ENCODE data around the gene RHCE. TPM values are rescaled to one million over a fixed set of nuclear protein-coding genes. Genes with fewer than 3 reads are reported as not detected.

Gene RHCE
- total and polyA plus RNA-seq, 2 experiments from 2014 or later: 0.80 to 8.8 TPM

- Histone ChIP-seq H3K4me3 (no peak overlapping the region), H3K9me3 (ENCODE audit: low read depth) (no peaks in the 10 kb centered on the region), H4K20me1 (ENCODE audit: insufficient read depth, poor library complexity, severe bottlenecking) (no peaks in the 10 kb centered on the region), H3K27me3 (no peaks in the 10 kb centered on the region), H3K79me2 (no peaks in the 10 kb centered on the region), H2AFZ (no peak overlapping the region), H3K27ac (no peak overlapping the region), H3K4me2 (no peak overlapping the region), H3K4me1 (ENCODE audit: insufficient read depth) (no peaks in the 10 kb centered on the region), H3K36me3 (replicated peaks; ENCODE audit: insufficient read depth, low read depth) (no peaks in the 10 kb centered on the region), H3K9me2 (replicated peaks; ENCODE audit: insufficient read depth) (no peaks in the 10 kb centered on the region)
- DNase-seq (ENCODE audit: low spot score): no peak
- TF ChIP-seq EZH2phosphoT487 (IDR thresholded peaks at IDR 0.05; ENCODE audit: low read depth, severe bottlenecking, unreplicated experiment) (no peak), EZH2 (IDR thresholded peaks at IDR 0.05; ENCODE audit: borderline replicate concordance) (no peak)
- TF ChIP-seq, protein P1, sequence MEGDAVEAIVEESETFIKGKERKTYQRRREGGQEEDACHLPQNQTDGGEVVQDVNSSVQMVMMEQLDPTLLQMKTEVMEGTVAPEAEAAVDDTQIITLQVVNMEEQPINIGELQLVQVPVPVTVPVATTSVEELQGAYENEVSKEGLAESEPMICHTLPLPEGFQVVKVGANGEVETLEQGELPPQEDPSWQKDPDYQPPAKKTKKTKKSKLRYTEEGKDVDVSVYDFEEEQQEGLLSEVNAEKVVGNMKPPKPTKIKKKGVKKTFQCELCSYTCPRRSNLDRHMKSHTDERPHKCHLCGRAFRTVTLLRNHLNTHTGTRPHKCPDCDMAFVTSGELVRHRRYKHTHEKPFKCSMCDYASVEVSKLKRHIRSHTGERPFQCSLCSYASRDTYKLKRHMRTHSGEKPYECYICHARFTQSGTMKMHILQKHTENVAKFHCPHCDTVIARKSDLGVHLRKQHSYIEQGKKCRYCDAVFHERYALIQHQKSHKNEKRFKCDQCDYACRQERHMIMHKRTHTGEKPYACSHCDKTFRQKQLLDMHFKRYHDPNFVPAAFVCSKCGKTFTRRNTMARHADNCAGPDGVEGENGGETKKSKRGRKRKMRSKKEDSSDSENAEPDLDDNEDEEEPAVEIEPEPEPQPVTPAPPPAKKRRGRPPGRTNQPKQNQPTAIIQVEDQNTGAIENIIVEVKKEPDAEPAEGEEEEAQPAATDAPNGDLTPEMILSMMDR (IDR thresholded peaks at IDR 0.05; ENCODE audit: poor library complexity): no peak
- WGBS (ENCODE audit: low lambda C conversion rate, missing lambda C conversion rate): 84% methylated on average over 6 of the region's 6 CpGs
Observed at GRCh38 chr1:25355841-25356395, 64.7 kb downstream of the RHCE start.

GRCh38 chr1:25349606-25350005 lies 71.0 kb downstream of the RHCE start:
- Histone ChIP-seq H4K20me1 (ENCODE audit: insufficient read depth, poor library complexity, severe bottlenecking) (no peaks in the 10 kb centered on the region), H3K9me3 (ENCODE audit: low read depth) (no peaks in the 10 kb centered on the region), H2AFZ (no peak overlapping the region), H3K36me3 (replicated peaks; ENCODE audit: insufficient read depth, low read depth) (no peaks in the 10 kb centered on the region), H3K9me2 (replicated peaks; ENCODE audit: insufficient read depth) (no peaks in the 10 kb centered on the region), H3K27ac (no peak overlapping the region), H3K27me3 (no peaks in the 10 kb centered on the region), H3K4me1 (ENCODE audit: insufficient read depth) (no peaks in the 10 kb centered on the region), H3K4me3 (no peak overlapping the region), H3K4me2 (no peak overlapping the region), H3K79me2 (peaks cover 38% of the 10 kb centered on the region)
- WGBS (ENCODE audit: low lambda C conversion rate, missing lambda C conversion rate): 97% methylated on average over 3 of the region's 3 CpGs
- no peak for TF ChIP-seq EZH2phosphoT487 (IDR thresholded peaks at IDR 0.05; ENCODE audit: low read depth, severe bottlenecking, unreplicated experiment)
- TF ChIP-seq, protein P1 (IDR thresholded peaks at IDR 0.05; ENCODE audit: poor library complexity): no peak
- no peak for TF ChIP-seq EZH2 (IDR thresholded peaks at IDR 0.05; ENCODE audit: borderline replicate concordance)
- no peak for DNase-seq (ENCODE audit: low spot score)

DNA sequence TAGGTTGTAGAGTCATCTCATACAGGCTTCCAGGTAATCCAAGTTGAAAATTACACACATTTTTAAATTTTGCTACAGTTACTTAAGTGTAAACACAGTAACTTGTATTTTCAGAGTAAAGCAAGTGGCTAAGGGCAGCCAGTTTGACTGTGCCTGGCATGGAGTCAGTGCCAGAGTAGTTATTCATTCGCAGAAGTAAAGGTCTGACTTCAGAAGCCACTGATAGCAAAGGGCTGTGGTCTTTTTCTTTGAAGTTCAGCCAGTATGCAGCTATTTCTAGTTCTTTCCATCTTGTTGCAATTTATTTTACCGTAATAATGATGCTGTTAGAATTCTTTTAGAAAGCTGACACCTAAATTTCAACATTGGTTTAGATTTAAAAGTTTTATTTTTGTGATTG lies 73.1 kb downstream of the RHCE start:
- Histone ChIP-seq H3K9me2 (replicated peaks; ENCODE audit: insufficient read depth) (no peaks in the 10 kb centered on the region), H3K9me3 (ENCODE audit: low read depth) (no peaks in the 10 kb centered on the region), H3K4me1 (ENCODE audit: insufficient read depth) (no peaks in the 10 kb centered on the region), H3K4me2 (no peak overlapping the region), H4K20me1 (ENCODE audit: insufficient read depth, poor library complexity, severe bottlenecking) (no peaks in the 10 kb centered on the region), H3K27ac (no peak overlapping the region), H2AFZ (no peak overlapping the region), H3K27me3 (no peaks in the 10 kb centered on the region), H3K79me2 (peaks cover 58% of the 10 kb centered on the region), H3K36me3 (replicated peaks; ENCODE audit: insufficient read depth, low read depth) (no peaks in the 10 kb centered on the region), H3K4me3 (no peak overlapping the region)
- no peak for TF ChIP-seq EZH2phosphoT487 (IDR thresholded peaks at IDR 0.05; ENCODE audit: low read depth, severe bottlenecking, unreplicated experiment)
- WGBS (ENCODE audit: low lambda C conversion rate, missing lambda C conversion rate): 85% methylated on average over 2 of the region's 2 CpGs
- no peak for DNase-seq (ENCODE audit: low spot score)

GRCh38 chr1:25343872-25344271 lies 76.8 kb downstream of the RHCE start:
- no peak for DNase-seq (ENCODE audit: low spot score)
- Histone ChIP-seq H3K36me3 (replicated peaks; ENCODE audit: insufficient read depth, low read depth) (no peaks in the 10 kb centered on the region), H3K4me2 (no peak overlapping the region), H4K20me1 (ENCODE audit: insufficient read depth, poor library complexity, severe bottlenecking) (peaks cover 19% of the 10 kb centered on the region), H3K27me3 (no peaks in the 10 kb centered on the region), H3K27ac (no peak overlapping the region), H3K4me3 (no peak overlapping the region), H3K4me1 (ENCODE audit: insufficient read depth) (peaks cover 12% of the 10 kb centered on the region), H3K79me2 (peaks cover 90% of the 10 kb centered on the region), H2AFZ (no peak overlapping the region), H3K9me2 (replicated peaks; ENCODE audit: insufficient read depth) (no peaks in the 10 kb centered on the region), H3K9me3 (ENCODE audit: low read depth) (no peaks in the 10 kb centered on the region)
- 80% methylated on average over 4 of the region's 4 CpGs for WGBS (ENCODE audit: low lambda C conversion rate, missing lambda C conversion rate)
- TF ChIP-seq EZH2phosphoT487 (IDR thresholded peaks at IDR 0.05; ENCODE audit: low read depth, severe bottlenecking, unreplicated experiment) (no peak), EZH2 (IDR thresholded peaks at IDR 0.05; ENCODE audit: borderline replicate concordance) (no peak)
- TF ChIP-seq, protein P1 (IDR thresholded peaks at IDR 0.05; ENCODE audit: poor library complexity): no peak
